ENCODE results near the gene CLIC4.
"Not testable (repeated sequence)": the region's sequence is repeated elsewhere in the genome, so short reads cannot be mapped to it uniquely, and the experiment has no call there.

The CLIC4 gene

DNA sequence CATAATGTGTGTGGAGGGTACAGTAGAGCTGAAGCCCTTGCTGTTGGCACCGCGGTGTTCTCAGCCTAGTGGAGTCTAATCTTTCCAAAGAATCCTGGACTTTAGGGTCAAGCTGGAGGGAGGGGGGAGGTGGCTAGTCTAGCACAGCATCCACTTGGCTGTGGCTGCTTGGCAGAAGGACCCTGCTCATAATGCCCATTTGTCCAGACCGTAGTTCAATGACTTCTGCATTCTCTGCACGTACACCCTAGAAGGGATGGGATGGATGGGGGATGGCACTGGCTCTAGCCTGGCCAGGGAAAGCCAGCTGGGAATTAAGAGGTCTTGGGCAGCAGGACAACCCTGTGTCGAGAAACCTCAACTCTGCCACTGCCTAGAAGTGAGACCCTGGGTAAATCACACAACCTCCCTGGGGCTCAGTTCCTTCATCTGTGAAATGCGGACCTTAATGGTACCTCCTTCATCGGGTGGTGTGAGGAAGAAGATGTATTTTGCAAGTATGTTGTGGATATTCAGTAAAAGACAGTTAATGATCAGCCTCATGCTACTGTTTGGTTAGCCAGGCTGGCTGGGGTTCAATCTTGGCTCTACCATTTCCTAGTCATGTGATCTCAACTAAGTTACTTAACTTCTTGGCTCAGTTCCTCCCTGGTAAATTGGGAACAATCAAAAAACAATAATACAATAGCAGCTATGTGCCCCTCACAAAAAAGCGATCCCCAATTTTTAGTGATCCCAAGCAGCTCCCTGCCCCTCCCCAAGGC, 27.2 kb upstream of the CLIC4 start:
- DNase-seq (ENCODE audit: low read depth) = no peak

DNA sequence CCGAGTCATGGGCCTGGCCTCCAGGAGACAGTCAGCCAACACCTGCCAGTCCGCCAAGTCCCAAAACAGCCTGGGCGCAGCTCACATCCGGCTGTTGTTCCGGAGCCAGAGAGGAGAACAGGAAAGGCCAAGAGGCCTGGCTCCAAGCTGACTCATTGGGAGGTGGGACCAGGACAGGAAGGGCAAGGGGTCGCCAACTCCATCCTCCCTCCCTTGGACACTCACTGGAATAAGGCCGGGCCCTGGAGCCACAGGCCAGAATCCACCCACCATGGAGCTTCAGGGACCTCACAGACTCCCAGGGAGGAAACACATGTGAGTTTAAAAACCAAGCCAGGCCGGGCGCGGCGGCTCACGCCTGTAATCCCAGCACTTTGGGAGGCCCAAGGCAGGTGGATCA, 25.1 kb upstream of the CLIC4 start:
- DNase-seq (ENCODE audit: low read depth) = no peak

DNA sequence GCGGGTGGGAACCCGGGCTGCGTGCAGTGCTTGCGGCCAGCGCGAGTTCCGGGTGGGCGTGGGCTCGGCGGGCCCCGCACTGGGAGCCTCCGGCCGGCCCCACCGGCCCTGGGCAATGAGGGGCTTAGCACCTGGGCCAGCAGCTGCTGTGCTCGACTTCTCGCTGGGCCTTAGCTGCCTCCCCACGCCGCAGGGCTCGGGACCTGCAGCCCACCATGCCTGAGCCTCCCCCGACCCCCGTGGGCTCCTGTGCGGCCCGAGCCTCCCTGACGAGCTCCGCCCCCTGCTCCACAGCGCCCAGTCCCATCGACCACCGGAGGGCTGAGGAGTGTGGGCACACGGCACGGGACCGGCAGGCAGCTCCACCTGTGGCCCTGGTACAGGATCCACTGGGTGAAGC, 23.7 kb upstream of the CLIC4 start:
- DNase-seq (ENCODE audit: low read depth) = no peak

DNA sequence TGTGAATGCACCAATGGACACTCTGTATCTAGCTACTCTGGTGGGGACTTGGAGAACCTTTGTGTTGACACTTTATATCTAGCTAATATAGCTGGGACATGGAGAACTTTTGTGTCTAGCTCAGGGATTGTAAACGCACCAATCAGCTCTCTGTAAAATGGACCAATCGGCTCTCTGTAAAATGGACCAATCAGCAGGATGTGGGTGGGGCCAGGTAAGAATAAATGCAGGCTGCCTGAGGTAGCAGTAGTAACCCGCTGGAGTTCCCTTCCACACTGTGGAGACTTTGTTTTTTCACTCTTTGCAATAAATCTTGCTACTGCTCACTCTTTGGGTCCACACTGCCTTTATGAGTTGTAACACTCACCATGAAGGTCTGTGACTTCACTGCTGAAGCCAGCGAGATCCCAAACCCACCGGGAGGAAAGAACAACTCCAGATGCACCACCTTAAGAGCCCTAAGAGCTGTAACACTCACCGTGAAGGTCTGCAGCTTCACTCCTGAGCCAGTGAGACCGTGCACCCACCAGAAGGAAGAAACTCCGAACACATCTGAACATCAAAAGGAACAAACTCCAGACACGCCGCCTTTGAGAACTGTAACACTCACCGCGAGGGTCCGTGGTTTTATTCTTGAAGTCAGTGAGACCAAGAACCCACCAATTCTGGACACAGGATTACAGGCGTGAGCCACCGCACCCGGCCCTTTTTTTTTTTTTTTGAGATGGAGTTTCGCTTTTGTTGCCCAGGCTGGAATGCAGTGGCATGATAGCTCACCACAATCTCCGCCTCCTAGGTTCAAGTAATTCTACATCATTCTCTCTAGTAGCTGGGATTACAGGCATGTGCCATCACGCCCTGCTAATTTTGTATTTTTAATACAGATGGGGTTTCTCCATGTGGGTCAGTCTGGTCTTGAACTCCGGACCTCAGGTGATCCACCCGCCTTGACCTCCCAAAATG, 22.9 kb upstream of the CLIC4 start:
- DNase-seq (ENCODE audit: low read depth) = not testable (repeated sequence)

DNA sequence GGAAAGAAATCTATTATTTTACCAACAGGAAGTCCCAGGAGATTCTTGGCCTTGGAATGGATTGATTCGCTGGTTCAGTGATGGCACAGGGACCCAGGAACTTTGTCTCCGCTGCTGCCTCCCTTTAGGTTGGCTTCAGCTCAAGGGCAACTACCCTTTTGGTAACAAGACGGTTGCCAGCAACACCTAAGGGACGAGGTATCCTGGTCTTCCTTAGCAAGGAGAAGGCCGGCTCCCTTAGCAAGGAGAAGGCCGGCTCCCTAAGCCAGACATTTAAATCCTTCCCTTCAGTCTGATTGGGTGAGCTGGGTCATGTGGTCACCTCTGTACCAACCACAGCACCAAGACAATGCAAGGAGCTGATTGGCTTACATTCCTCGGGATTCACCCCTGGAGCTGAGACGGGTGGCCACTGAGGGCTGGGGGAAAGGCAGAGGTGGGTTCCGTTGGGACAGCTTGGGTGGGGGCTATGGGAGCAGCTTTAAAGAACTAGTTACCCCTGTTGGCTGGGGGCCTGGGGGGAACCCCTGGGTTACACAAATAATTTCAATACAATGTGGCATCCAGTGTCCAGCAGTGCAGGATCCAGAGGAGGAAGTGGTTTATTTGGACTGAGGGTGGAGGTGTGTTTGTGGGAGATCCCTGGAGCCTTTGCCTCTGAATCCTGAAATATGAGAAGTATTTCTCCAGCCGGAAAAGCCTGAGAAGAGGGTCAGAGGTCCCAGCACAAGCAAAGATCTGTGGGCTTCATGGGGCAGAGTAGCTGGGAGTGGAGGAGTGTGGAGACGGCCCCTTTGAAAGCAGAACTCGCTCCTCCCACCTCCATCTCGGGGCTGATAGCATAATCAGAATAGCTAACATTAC, 20.7 kb upstream of the CLIC4 start:
- DNase-seq (ENCODE audit: low read depth) = no peak

DNA sequence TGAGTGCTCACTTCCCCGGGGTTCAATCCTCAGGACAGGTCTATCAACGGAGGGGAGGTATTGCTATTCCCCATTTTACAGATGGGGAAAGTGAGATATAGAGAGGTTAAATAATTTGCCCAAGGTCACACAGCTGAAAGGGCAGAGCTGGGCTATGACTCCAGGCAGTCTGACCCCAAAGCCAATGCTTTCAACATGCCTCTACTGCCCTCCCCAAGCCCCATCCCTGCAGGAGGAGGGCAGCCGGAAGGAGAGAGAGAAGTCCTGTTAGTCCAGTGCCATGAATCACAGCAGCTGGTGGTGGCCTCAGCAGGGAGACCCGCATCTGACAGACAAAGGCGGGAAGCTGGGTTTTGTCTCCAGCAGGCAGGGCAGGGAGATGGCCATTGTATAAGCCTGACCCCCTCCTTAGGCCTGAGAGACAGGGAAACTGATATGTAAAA, 20.0 kb upstream of the CLIC4 start:
- no peak for DNase-seq (ENCODE audit: low read depth)

DNA sequence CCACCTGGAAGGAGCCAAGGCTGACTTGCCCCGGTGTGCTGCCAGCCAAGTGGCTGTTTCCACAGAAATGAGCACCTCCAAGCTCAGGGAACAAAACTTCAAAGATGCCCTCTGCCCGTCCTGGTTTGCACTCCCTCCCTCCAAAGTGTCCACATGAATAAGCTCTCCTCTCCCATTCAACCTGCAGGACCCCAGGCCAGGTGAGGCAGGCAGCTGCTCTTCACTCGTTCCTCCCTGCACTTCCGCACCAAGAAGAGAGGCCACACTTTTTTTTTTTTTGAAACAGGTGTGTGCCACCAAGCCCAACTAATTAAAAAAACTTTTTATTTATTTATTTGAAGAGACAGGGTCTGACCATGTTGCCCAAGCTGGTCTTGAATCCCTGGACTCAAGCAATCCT, 18.5 kb upstream of the CLIC4 start:
- DNase-seq (ENCODE audit: low read depth) = no peak

DNA sequence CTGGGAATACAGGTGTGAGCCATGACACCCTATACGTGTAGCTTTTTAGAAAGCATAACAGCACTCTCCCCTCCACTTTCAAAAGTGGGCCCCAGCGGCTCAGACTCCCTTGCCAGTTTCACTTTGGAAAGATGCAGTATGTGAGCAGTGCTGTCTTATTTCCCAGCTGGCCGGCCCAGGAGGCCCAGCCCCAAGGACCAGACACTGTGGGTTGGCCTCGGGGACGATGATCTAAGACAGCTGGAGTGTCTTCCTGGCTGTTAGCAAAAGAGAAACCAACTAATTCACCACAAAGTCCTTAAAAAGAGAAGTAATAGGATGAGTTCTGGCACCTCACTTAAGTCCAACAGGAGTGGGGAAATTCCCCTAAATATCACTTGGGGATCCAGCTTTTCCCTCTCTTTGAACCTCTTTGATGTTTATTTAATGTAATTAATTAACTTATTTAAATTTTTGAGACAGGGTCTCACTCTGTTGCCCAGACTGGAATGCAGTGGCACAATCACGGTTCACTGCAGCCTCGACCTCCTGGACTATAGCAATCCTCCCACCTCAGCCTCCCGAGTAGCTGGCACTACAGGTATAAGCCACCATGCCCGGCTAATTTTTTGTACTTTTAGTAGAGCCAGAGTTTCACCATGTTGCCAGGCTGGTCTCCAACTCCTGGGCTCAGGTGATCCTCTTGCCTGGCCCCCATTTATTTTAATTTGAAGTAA, 17.6 kb upstream of the CLIC4 start:
- DNase-seq (ENCODE audit: low read depth) = no peak

DNA sequence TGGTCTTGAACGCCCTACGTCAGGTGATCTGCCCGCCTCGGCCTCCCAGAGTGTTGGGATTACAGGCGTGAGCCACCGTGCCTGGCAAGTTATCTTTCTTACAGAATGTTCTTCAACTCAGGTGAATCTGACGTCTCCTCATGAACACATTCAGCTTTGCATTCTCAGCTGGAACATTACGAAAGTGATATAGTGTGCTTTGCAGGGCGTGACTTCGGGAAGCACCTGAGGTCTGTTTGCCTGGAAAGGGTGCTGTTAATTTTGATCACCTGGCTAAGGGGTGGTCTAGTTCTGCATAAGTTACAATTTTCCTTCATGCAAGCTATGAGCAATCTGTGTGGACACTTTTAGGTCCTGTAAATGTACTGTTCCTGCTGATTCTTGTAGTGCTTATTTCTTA, 16.3 kb upstream of the CLIC4 start:
- no peak for DNase-seq (ENCODE audit: low read depth)

DNA sequence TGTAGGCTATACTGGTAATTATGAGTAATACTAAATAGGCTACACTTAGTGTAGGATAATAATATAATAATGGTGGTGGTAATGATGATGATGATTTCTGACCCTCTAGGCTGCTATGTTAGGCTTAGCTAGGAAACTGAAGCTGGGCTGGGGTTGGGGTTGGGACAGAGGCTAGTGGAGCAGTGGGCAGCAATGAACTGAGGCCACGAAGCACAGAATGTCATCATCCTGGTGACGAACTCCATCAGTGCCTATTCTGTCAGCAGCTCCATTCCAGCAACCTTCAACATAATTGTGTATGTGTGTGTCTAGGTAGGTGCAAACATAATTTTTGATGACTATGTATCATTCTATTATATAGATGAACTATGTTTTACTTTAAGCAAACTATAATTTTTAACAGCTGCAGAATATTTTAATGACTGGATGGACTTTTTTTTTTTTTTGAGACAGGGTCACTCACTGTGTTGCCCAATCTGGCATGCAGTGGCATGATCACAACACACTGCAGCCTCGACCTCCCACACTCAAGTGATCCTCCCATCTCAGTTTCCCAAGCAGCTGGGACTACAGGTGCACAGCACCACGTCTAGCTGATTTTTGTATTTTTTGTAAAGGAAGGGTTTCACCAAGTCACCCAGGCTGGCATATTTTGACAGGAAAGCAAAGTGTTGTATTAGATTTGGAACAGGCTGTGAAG, 12.9 kb upstream of the CLIC4 start:
- DNase-seq (ENCODE audit: low read depth) = no peak

DNA sequence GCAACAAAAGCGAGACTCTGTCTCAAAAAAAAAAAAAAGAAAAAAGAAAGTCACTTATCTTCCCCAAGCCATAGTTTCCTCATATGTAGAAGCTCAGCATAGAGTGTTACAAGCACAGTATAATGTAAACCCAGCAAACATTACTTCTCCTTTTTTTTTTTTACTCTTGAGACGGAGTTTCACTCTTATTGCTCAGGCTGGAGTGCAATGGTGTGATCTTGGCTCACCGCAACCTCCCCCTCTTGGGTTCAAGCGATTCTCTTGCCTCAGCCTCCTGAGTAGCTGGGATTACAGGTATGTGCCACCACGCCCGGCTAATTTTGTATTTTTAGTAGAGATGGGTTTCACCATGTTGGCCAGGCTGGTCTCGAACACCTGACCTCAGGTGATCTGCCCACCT, 11.9 kb upstream of the CLIC4 start:
- DNase-seq (ENCODE audit: low read depth) = not testable (repeated sequence)

DNA sequence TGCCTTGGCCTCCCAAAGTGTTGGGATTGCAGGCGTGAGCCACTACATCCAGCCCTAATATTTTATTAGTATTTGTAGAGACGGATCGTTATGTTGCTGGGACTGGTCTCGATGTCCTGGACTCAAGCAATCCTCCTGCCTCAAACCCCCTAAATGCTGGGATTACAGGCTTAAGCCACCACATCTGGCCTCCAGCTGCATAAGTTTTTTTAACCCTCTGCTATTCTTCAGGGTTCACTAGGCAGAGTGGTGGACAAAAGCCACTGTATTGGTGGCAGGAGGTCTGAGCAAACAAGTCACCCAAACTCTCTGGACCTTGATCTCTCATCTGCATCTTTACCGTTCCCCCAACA, 10.1 kb upstream of the CLIC4 start:
- DNase-seq (ENCODE audit: low read depth) = no peak

DNA sequence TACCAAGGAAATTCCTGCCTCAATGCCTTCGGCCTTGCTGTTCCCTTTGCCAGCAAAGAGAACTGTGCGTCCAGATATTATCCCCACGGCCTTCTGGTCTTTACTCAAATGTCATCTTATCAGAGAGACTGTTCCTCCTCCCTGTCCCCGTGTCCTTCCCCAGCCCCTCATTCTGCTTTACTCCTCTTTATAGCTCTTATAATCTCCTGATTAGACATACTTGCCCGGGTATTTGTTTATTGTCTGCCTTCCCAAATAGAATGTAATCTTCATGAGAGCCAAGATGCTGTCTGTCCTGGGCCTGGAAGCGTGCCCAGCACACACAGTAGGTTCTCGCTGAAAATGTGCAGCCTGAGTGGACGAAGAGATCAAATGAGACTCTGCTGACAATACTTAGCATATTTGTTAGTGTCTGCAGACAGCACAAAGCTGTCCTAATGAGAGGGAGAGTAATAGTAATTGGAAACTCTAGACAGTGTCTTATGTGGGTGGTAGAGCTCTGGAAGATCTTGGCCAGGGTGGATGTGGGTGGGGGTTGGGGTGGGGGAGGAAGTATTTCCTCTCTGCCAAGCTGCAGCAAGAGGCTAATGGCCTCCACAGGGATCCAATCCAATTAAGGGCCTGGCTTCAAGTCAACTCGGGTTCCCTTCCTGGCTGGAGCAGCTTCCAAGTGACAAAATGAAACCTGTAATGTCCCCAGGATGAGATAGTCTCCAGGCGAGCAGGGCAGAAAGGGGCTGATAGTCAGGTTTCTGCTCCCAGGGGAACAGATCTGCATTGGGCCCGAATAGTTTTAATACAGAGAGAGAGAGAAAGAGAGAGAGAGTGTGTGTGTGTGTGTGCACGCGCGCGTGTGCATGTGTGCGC, 9.5 kb upstream of the CLIC4 start:
- no peak for DNase-seq (ENCODE audit: low read depth)

DNA sequence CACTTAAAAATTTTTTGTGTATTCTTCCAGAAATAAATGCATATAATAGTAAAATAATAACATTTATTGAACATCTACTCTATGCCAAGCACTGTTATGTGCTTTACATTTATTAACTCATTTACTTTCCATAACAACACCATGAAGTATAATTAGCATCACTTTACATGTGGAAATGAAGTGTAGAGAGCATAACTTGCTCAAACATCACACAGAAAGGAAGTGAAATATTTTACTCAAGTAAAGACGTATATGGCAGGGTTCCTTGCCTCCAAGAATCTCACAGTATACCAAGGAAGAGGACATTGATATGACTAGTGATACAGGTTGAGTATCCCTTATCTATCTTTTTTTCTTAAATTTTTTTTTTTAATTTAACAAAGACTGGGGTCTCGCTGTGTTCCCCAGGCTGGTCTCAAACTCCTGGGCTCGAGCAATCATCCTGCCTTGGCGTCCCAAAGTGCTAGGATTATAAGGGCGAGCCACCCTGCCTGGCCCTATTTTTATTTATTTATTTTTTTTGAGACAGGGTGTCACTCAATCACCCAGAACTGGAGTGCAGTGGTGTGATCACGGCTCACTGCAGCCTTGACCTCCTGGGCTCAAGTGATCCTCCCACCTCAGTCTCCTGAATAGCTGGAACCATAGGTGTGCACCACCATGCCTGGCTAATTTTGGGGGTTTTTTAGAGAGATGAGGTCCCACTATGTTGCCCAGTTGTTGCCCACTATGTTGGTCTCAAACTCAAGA, 7.7 kb upstream of the CLIC4 start:
- DNase-seq (ENCODE audit: low read depth) = no peak

DNA sequence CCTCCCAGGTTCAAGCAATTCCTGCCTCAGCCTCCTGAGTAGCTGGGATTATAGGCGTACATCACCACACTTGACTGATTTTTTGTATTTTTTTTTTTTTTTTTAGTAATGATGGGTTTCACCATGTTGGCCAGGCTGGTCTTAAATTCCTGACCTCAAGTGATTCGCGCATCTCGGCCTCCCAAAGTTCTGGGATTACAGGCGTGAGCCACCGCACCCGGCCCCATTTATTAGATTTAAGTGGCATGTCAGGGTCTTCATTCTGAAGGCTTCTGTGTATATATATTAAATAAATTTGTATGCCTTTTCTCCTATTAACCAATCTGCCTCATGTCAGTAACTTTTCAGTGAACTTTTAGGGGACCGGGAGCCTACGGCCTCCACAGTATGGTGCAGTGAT, 6.0 kb upstream of the CLIC4 start:
- no peak for DNase-seq (ENCODE audit: low read depth)

DNA sequence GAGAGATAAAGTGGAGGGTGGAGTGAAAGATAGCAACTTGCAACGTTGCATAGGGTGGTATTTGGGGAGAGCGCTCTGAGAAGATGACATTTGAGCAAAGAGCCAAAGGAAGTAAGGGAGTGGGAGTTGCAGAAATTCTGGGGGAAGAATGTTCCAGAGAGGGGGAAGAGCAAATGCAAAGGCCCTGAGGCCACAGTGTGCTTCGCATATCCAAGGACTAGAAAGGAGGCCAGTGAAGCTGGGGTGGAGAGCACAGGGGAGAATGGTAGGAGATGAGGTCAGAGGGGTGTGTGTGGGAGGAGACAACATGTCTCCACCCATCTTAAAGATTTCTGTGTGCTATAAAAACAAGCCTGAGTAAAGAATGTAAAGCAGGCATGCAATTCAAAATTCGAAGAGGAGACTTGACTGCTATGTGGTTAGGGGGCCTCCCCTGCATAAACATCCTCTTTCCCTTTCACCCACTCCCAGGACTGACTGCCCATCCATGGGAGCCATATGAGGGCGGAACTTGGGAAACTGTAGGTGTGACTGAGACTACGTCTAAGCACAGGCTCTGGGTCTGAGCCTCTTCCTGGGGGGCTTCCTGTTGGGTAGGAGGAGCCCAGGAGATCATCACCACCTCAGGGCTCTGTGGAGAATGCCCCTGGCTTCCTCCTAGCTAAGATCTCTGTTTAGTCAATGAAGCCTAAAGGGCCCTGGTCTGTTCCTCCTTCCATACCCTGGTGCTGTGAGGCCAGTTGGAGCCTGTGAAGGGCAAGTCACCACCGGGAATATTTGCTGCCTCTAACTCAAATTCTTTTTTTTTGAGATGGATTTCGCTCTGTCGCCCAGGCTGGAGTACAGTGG, 2.9 kb upstream of the CLIC4 start:
- no peak for DNase-seq (ENCODE audit: low read depth)

DNA sequence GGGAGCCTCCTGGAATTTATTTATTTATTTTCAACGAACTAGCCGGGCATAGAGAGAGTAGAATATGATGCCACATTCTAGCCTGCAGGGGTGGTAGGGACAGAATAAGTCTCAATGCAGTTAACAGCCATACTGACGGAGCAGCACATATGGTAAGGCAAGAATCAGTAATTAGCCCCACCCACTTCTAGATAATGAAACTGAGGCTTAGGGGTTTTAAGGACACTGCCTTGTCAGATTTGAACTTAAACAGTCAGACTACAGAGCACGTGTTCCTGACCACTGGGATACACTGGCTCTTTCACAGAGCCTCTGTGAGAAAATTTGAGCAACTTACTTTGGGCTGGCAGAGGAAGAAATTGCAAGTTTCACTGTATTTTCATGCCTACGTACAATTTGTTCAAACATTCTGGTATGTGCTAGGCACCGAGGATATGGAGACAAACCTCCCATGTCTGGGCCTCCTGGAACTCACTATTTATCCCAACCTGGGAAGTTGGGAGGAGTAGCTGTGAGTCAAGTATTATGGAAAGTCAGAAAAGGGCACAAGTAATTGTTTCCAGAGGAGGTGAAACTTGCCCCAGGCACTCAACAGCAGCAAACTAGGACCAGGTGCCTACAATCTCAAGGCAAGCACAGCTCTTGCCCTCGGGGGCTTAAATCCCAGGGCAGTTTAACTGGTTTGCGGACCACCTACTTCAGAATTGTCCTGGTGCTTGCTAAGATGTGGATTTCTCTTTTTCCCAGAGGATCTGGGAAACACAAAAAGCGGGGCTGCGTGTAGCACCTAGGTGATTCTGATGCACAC, 1.6 kb upstream of the CLIC4 start:
- no peak for DNase-seq (ENCODE audit: low read depth)

Data from stimulated activated CD8-positive, alpha-beta memory T cell treated with anti-CD3 and anti-CD28 coated beads, Interleukin-4, amount 100 ng/mL, for 24 hours (primary cell).